CD4-positive, alpha-beta T cell treated with Interleukin-2 at 100 ng/mL for 4 hours (primary cell): ENCODE results near the gene ARPC1A.

ENCODE experiments used
- DNase-seq: peaks from one replicate; pipeline ENCODE4 v3.0.0-alpha.2; 2020; ENCODE audit warnings: low spot score

Gene ARPC1A

GRCh38 chr7:99410635-99411034 is 84.9 kb downstream of the ARPC1A start:
- no peak for DNase-seq

- DNase-seq, result peak; percentile 26
Measured at GRCh38 chr7:99415513-99416127, 89.9 kb downstream of the ARPC1A start.
